Colonic mucosa (tissue), 4 donors: ENCODE measurements around the gene RASAL2. TPM values are rescaled to one million over a fixed set of nuclear protein-coding genes. Genes with fewer than 3 reads are reported as not detected.

Experiments used
- DNase-seq: peaks from one replicate; pipeline ENCODE4 v3.0.0-alpha.2; 2020
- H3K27ac ChIP-seq: fragments of 200-600 bp; one replicate; pipeline ENCODE4 v1.8.0; 2021
- H3K27me3 ChIP-seq: fragments of 200-600 bp; one replicate; pipeline ENCODE4 v1.8.0; 2021
- H3K36me3 ChIP-seq: fragments of 200-600 bp; one replicate; pipeline ENCODE4 v1.8.0; 2021
- H3K4me1 ChIP-seq: fragments of 200-600 bp; one replicate; pipeline ENCODE4 v1.8.0; 2021; ENCODE audit warnings: mild to moderate bottlenecking
- H3K4me3 ChIP-seq: fragments of 200-600 bp; one replicate; pipeline ENCODE4 v1.8.0; 2021
- H3K9ac ChIP-seq, 2 donors: one replicate each; pipeline ENCODE4 v1.7.0; 2013; ENCODE audit warnings: control low read depth in 2 of 2, low read depth in 2 of 2, low read length in 2 of 2
- H3K9me3 ChIP-seq: fragments of 200-600 bp; one replicate; pipeline ENCODE4 v1.8.0; 2021
- intact Hi-C: fragments of 100-400 bp; cut with DNase I; formaldehyde crosslinking; loops from one replicate; pipeline ENCODE4 v1.14.1; 2022
- total RNA-seq, 2 donors: library from RNA; stranded (reverse); fragmentation: NEBNext Ultra II Directional in 1 of 2; extraction: Animal tissue kit (Norgen Biotek cat#: 25700) in 1 of 2; gene quantifications; one replicate each; pipeline ENCODE4 v1.2.1, GENCODE V29; 2021
- TF ChIP-seq, protein P1 (sequence below): fragments of 200-600 bp; IDR thresholded peaks from one replicate; pipeline ENCODE4 v1.8.0; 2022; ENCODE audit warnings: antibody characterized with exemption, mild to moderate bottlenecking
- donor health status: healthy.
- donor health status: DM: no; HTN: no; CAD: no.
- donor health status: DM: no; HTN: no; CAD: no.

RASAL2 gene
- total RNA-seq, 2 donors from 2014 or later = 9.7 to 11.8 TPM

DNA sequence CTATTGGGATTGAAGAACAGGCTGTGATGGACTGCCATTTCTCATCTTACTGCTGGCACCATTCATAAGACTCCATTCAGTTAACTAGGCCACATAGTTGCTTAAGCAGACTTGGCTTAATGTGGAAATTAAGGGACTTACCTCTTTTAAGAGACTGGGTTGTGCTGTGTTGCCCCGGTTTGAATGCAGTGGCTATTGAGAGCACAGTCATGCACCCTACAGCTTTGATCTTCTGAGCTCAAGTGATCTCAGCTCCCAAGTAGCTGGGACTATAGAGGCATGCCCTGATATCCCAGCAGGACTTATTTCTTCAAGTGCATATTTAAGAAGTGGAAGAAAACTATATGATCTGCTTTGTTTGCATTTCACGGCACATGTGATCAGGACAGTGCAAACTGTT lies 181.1 kb downstream of the RASAL2 start:
- H3K4me3 ChIP-seq = no peak overlapping the region
- no peak for DNase-seq
- H3K27ac ChIP-seq = no peak overlapping the region
- no peak overlapping the region for H3K9ac ChIP-seq
- H3K9me3 ChIP-seq = no peaks in the 10 kb centered on the region
- intact Hi-C loops = loop anchor here (10.0 kb wide), 1 partner anchor 320 kb away; no protein-coding TSS in a partner anchor
- no peaks in the 10 kb centered on the region for H3K36me3 ChIP-seq
- no peaks in the 10 kb centered on the region for H3K4me1 ChIP-seq
- no peaks in the 10 kb centered on the region for H3K27me3 ChIP-seq
- TF ChIP-seq, protein P1, sequence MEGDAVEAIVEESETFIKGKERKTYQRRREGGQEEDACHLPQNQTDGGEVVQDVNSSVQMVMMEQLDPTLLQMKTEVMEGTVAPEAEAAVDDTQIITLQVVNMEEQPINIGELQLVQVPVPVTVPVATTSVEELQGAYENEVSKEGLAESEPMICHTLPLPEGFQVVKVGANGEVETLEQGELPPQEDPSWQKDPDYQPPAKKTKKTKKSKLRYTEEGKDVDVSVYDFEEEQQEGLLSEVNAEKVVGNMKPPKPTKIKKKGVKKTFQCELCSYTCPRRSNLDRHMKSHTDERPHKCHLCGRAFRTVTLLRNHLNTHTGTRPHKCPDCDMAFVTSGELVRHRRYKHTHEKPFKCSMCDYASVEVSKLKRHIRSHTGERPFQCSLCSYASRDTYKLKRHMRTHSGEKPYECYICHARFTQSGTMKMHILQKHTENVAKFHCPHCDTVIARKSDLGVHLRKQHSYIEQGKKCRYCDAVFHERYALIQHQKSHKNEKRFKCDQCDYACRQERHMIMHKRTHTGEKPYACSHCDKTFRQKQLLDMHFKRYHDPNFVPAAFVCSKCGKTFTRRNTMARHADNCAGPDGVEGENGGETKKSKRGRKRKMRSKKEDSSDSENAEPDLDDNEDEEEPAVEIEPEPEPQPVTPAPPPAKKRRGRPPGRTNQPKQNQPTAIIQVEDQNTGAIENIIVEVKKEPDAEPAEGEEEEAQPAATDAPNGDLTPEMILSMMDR = no peak

DNA sequence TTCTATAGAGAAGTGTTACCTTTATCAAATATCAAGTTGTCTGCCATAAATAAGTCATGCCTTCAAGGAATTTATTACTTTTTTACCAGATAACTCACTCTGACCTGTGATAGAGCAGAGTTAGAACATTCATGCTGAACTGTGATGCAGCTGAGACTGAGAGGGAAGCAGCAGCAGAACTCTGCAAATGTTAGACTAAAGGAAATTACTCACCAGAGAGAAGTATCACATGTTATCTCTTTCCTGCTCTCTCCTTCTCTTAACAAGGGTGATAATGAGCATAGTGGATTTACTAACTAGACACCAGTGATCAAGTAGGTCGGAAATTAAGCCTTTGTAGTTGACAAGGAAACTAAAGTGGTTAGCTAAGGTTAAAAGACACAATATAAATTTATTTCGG lies 181.6 kb downstream of the RASAL2 start:
- no peaks in the 10 kb centered on the region for H3K9me3 ChIP-seq
- no peak overlapping the region for H3K4me3 ChIP-seq
- no peaks in the 10 kb centered on the region for H3K27me3 ChIP-seq
- H3K36me3 ChIP-seq = no peaks in the 10 kb centered on the region
- DNase-seq = no peak
- intact Hi-C loops = loop anchor here (10.0 kb wide), 1 partner anchor 321 kb away; no protein-coding TSS in a partner anchor
- TF ChIP-seq, protein P1 = no peak
- no peak overlapping the region for H3K27ac ChIP-seq
- H3K4me1 ChIP-seq = no peaks in the 10 kb centered on the region
- H3K9ac ChIP-seq = no peak overlapping the region

DNA sequence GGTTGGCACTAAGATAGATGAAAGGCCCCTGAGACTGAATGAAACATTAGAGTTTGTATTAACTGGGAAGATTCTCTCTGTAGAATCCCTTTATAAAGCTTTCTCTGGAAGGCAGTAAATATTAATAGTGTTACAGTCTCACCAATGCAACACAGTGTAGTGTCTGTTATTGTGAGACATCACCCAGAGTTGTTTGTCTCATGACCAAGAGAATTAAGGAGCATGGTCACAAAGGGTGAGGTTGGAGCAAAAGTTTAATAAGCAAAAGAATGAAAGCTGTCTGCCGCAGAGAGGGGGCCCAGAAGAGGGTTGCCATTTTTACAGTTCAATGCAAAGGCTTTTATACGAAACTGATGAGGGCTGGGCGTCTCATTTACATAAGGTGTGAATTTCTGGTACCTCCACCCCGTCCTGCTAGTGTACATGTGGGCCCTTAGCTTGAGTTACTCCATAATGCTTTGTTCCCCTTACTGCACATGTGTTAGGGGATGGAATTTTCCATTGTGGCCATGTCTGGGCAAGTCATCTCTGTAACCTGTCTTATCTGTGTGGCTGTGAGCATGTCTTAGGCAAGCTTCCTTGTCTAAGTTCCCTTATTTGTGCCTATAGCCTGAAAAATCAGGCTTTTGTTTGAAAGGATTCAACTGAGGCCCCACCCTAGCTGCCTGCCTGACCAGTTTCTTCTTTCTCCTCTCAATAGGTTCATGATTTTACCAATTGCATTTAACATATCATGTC lies 184.1 kb downstream of the RASAL2 start:
- Histone ChIP-seq H3K27ac (no peak overlapping the region), H3K4me3 (no peak overlapping the region), H3K36me3 (no peaks in the 10 kb centered on the region), H3K27me3 (no peaks in the 10 kb centered on the region), H3K9ac (no peak overlapping the region), H3K4me1 (no peaks in the 10 kb centered on the region), H3K9me3 (no peaks in the 10 kb centered on the region)
- intact Hi-C loops = loop anchor here (10.0 kb wide), 1 partner anchor 323 kb away; no protein-coding TSS in a partner anchor
- TF ChIP-seq, protein P1 = no peak
- no peak for DNase-seq

DNA sequence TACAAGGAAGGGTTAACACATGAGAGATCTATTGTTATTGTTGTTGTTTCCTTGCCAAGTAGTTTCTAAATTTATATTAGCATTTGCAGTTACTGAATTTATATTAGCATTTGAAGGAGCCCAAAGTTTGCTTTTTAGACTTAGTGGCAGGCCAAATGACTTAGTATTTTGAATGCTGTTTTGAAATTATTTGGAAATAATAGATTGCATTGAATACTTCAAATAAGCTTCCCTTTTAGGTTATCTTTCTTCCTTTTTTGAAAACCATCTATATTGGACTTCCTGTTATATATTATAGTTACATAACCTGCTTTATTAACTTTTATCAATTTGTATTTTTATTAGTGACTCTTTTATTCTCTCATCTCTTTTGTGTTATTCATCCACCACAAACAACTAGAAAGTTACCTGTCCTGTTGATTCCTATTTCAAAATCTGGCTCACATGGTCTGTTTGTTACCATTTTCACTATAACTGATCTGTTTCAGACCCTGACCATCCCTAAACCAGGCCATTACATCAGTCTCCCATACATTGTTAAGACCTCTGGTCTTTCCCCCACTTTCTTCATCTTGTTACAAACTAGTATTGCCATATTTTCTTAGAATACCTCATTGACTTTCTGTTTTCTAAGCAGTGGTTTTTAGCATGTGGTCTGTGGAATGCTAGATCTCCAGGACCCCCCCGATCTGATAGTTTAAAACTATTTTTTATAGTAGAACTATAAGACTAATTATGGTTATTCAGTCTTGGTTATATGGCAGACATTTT lies 185.2 kb downstream of the RASAL2 start:
- intact Hi-C loops = loop anchor here (10.0 kb wide), 1 partner anchor 324 kb away; no protein-coding TSS in a partner anchor
- Histone ChIP-seq H3K4me3 (no peak overlapping the region), H3K27me3 (no peaks in the 10 kb centered on the region), H3K9me3 (no peaks in the 10 kb centered on the region), H3K36me3 (no peaks in the 10 kb centered on the region), H3K27ac (no peak overlapping the region), H3K4me1 (no peaks in the 10 kb centered on the region), H3K9ac (no peak overlapping the region)
- DNase-seq = no peak
- TF ChIP-seq, protein P1 = no peak

DNA sequence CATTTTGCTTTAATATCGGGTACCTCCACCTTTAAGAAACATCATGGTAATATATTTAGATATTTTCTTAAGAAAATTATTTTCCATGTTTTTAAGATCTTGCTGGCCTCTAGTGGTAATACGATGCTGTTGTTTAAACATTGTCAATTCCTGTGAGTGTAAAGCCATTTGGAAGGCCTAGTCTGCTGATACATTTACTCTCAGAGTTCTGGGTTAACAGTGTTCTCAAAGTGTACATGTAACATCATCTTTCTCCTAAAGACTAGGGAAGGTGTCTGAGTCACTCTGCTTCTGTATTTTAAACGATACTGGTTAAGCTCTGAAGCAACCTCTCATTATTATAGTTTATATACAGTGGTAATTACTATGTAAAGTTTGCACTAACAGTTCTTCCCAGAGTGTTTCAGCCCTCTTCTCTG lies 189.1 kb downstream of the RASAL2 start:
- Histone ChIP-seq H3K27me3 (no peaks in the 10 kb centered on the region), H3K9me3 (no peaks in the 10 kb centered on the region), H3K9ac (no peak overlapping the region), H3K4me1 (no peaks in the 10 kb centered on the region), H3K27ac (no peak overlapping the region), H3K4me3 (no peak overlapping the region), H3K36me3 (no peaks in the 10 kb centered on the region)
- intact Hi-C loops = loop anchor here (5.0 kb wide), 1 partner anchor 251 kb away; no protein-coding TSS in a partner anchor
- TF ChIP-seq, protein P1 = no peak
- no peak for DNase-seq
